Medulla oblongata (tissue), 1 donor: Measurements from ENCODE around the gene UBL5.
"Not testable (repeated sequence)": the region's sequence is repeated elsewhere in the genome, so short reads cannot be mapped to it uniquely, and the experiment has no call there.

ENCODE experiments used
- DNase-seq: peaks from one replicate; pipeline ENCODE4 v3.0.0-alpha.2; 2015; ENCODE audit errors: extremely low spot score

Gene UBL5

GRCh38 chr19:9827289-9828238 is at the start of gene UBL5:
UBL5 (plus strand) TSS chr19:9827918; CDS start chr19:9828338, 420 bp downstream.
- DNase-seq: peak; percentile 94

- no peak for DNase-seq
These were observed 45.4 kb upstream of the UBL5 start for GRCh38 chr19:9782338-9782737.

DNA sequence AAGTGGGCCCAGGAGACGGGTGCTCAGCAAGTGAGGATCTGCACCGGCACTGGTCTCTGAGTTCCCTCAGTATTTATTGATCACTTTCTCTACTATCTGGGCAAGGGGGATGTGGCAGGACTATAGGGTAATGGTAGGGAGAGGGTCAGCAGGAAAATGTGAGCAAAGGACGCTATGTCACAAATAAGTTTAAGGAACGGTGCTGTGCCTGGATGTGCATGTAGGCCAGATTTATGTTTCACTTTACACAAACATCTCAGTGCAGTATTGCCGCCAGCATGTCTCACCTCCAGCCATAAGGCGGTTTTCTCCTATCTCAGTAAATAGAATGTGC is 43.6 kb upstream of the UBL5 start:
- not testable (repeated sequence) for DNase-seq

GRCh38 chr19:9785367-9786331 is 42.1 kb upstream of the UBL5 start:
- DNase-seq: peak; percentile 95

DNA sequence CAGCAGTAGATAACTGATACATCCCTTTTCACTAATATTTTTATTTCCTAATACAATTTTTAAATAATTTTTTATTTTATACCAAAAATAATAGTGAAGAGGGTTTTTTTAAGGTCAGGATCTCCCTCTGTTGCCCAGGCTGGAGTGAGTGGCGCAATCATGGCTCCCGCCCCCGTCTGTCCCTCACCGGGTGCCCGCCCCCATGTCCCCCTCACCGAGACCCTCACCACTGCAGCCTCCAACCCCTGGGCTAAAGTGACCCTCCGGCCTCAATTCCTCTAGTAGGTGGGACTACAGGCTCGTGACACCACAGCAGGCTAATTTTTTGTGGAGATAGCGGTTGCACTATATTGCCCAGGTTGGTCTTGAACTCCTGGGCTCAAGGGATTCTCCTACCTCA is 41.4 kb upstream of the UBL5 start:
- DNase-seq: no peak

DNA sequence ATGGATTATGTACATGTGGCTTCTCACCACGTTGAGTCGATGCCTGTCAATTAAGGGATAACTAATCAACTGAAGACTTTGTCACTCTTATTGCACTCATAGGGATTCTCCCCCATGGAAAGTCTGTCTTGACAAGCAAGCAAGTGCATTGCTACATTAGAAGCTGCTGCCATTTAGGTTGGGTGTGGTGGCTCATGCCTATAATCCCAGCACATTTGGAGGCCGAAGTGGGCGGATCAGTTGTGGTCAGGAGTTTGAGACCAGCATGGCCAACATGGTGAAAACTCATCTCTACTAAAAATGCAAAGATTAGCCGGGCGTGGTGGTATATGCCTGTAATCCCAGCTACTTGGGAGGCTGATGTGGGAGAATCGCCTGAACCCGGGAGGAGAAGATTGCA is 40.9 kb upstream of the UBL5 start:
- DNase-seq: no peak

DNA sequence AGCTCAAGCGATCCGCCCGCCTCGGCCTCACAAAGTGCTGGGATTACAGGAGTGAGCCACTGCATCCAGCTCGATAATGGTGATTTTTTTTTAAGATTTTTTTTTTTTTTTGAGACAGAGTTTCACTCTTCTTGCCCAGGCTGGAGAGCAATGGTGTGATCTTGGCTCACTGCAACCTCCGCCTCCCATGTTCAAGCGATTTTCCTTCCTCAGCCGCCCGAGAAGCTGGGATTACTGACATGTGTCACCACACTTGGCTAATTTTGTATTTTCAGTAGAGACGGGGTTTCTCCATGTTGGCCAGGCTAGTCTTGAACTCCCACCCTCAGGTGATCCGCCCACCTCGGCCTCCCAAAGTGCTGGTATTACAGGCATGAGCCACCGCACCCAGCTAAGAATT is 39.1 kb upstream of the UBL5 start:
- not testable (repeated sequence) for DNase-seq

GRCh38 chr19:9789066-9789465 is 38.7 kb upstream of the UBL5 start:
- no peak for DNase-seq

DNA sequence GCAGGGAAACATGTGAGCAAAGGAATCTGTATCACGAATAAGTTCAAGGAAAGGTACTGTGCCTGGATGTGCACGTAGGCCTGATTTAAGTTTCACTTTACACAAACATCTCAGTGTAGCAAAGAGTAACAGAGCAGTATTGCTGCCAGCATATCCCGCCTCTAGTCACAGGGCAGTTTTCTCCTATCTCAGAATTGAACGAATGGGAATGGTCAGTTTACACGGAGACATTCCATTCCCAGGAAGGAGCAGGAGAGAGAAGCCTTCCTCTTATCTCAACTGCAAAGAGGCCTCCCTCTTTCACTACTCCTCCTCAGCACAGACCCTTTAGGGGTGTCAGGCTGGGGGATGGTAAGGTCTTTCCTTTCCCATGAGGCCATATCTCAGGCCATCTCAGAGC is 38.1 kb upstream of the UBL5 start:
- DNase-seq: not testable (repeated sequence)

- DNase-seq: not testable (repeated sequence)
These were observed 36.7 kb upstream of the UBL5 start for GRCh38 chr19:9791073-9791367.

DNA sequence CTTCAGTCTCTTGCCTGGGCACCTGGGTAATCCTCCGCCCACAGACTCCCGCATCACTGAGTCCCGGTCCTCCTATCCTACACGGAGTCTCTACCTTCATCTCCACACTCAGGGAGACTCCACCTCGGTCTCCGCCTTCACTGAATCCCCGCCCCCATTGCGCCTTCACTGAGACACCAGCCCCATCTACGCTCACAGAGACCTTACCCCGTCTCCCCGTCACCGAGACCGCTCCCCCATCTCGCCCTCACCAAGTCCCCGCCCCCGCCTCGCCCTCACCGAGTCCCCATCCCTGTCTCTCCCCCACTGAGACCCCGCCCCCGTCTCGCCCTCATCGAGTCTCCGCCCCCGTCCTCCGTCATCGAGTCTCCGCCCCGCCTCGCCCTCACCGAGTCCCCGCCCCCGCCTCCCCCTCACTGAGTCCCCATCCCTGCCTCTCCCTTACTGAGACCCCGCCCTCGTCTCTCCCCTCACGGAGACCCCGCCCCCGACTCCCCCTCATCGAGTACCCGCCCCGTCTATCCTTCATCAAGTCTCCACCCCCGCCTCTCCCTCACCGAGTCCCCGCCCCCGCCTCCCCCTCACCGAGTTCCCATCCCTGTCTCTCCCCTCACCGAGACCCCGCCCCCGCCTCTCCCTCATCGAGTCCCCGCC is 36.0 kb upstream of the UBL5 start:
- peak; percentile 97 for DNase-seq

- peak; percentile 95 for DNase-seq
These were observed 35.3 kb upstream of the UBL5 start for GRCh38 chr19:9792206-9793070.

- peak; percentile 27 for DNase-seq
These were observed 34.6 kb upstream of the UBL5 start for GRCh38 chr19:9793071-9793591.

DNA sequence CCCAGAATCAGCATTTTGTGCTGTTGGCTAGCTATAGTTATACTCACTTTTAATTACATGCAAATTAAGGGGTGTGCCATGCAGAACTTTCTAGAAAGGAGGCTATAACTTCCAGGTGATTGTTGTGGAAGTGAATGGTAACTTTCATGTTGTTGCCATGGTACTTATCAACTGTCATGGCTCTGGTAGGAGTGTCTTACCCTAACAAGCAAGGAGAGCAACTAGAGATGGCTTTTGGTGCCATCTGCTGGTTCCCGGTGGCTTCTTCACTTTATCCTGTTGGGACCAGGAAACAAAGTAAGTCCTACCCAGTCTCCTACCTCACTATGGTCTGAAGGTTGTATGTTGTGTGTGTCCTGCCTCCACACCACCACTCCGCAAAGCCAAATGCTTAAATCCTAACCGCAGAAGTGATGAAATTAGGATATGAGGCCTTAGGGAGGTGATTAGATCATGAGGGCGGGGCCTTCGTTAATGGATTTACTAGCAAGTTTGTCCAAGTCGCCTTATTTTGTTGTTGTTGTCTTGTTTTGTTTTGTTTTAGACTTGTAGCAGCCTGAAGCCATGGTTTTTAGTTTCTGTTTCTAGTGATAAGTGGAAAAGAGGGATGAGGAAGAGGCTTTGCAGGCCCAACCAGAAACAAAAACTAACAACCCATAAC is 31.5 kb upstream of the UBL5 start:
- peak; percentile 96 for DNase-seq

DNA sequence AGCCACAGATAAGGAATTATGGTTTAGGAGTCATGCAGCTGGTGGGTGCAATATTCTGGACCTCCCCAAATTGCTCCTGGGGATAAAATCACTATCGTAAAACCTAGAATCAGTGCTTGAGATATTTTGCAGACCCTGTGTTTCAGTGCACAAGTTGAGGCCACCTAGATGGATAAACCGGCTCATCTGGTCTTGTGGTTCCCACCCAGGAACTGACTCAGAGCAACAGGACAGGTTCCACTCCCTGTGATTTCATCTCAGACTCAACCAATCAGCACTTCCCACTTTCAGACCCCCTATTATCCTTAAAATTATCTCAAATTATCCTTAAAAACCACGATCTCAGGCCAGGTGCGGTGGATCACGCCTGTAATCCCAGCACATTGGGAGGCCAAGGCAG is 29.8 kb upstream of the UBL5 start:
- DNase-seq: no peak

- DNase-seq: no peak
These were observed 28.6 kb upstream of the UBL5 start for GRCh38 chr19:9799162-9799561.

DNA sequence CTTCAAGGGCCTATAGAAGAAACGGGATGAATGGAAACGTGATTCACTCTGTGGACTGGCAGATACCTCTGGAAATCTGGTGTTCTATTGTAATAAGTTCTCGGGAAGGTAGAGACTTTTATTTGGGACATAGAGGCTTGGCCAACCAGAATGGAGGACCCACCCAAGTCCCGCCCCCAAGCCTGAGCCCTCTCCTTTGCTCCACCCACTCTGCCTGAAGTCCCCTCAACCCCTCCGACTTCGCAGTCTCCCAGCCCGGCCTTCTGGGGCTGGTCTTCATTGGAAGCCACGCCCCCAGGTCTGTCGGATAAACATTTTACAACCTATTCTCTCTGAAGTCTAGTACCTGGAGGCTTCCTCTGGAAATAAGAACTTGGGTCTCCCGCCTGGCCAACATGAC is 25.7 kb upstream of the UBL5 start:
- DNase-seq: no peak

- DNase-seq: no peak
These were observed 20.9 kb upstream of the UBL5 start for GRCh38 chr19:9806803-9807202.

- DNase-seq: no peak
These were observed 18.6 kb upstream of the UBL5 start for GRCh38 chr19:9808855-9809824.
